CD4-positive, alpha-beta T cell treated with Interleukin-1 beta for 1 hour (primary cell): ENCODE results near the gene LAX1.

Source experiments
- DNase-seq, 2 donors: peaks; one replicate each; pipeline ENCODE4 v3.0.0-alpha.2; 2020 to 2022

The LAX1 gene

GRCh38 chr1:203818399-203818798 lies 53.4 kb downstream of the LAX1 start:
- no peak for DNase-seq

- DNase-seq = no peak
Observed at GRCh38 chr1:203823306-203823705, 58.3 kb downstream of the LAX1 start.
